GM19463 (cell line): ENCODE measurements around the gene DIAPH1.

Experiments used
- ATAC-seq: cut with Tn5 transposase; IDR thresholded peaks from one replicate; pipeline ENCODE4 v1.9.1; 2021; ENCODE audit warnings: mild to moderate bottlenecking, moderate library complexity; ENCODE audit not compliant: unreplicated experiment

The DIAPH1 gene

GRCh38 chr5:141565826-141566570, 52.8 kb downstream of the DIAPH1 start:
- ATAC-seq = no peak

GRCh38 chr5:141564216-141564692, 54.5 kb downstream of the DIAPH1 start:
- ATAC-seq = peak; percentile 94

- no peak for ATAC-seq
These were observed 57.9 kb downstream of the DIAPH1 start for GRCh38 chr5:141560725-141561483.

- no peak for ATAC-seq
These were observed 58.6 kb downstream of the DIAPH1 start for GRCh38 chr5:141560151-141560550.

GRCh38 chr5:141559461-141559860, 59.3 kb downstream of the DIAPH1 start:
- ATAC-seq = no peak

- ATAC-seq = peak; percentile 11
These were observed 60.6 kb downstream of the DIAPH1 start for GRCh38 chr5:141558150-141558549.

- peak; percentile 84 for ATAC-seq
These were observed 61.1 kb downstream of the DIAPH1 start for GRCh38 chr5:141557681-141558136.

GRCh38 chr5:141547921-141548320, 70.9 kb downstream of the DIAPH1 start:
- ATAC-seq = no peak

- ATAC-seq = no peak
These were observed 71.3 kb downstream of the DIAPH1 start for GRCh38 chr5:141547488-141547887.

- no peak for ATAC-seq
These were observed 75.7 kb downstream of the DIAPH1 start for GRCh38 chr5:141543053-141543452.

GRCh38 chr5:141534492-141535213, 84.1 kb downstream of the DIAPH1 start:
- ATAC-seq = no peak

GRCh38 chr5:141533897-141534296, 84.9 kb downstream of the DIAPH1 start:
- no peak for ATAC-seq

- no peak for ATAC-seq
These were observed 86.1 kb downstream of the DIAPH1 start for GRCh38 chr5:141532726-141533125.

GRCh38 chr5:141529873-141530272, 88.9 kb downstream of the DIAPH1 start:
- ATAC-seq = peak; percentile 27

GRCh38 chr5:141529002-141529401, 89.8 kb downstream of the DIAPH1 start:
- ATAC-seq = peak; percentile 58

GRCh38 chr5:141528291-141528984, 90.4 kb downstream of the DIAPH1 start:
- ATAC-seq = no peak

- no peak for ATAC-seq
These were observed 91.4 kb downstream of the DIAPH1 start for GRCh38 chr5:141527426-141527825.

GRCh38 chr5:141525653-141526052, 93.1 kb downstream of the DIAPH1 start:
- ATAC-seq = no peak

- peak; percentile 76 for ATAC-seq
These were observed 93.9 kb downstream of the DIAPH1 start for GRCh38 chr5:141524604-141525597.
